Sigmoid colon (tissue), 3 donors: Measurements from ENCODE around the gene PPP4R3B.

Experiments
- POLR2A ChIP-seq, 2 donors: fragments of 450-650 bp; IDR thresholded peaks; one replicate each; pipeline ENCODE4 v1.6.1; 2016; ENCODE audit warnings: antibody characterized with exemption in 2 of 2, mild to moderate bottlenecking in 2 of 2, moderate library complexity in 2 of 2
- TF ChIP-seq, protein P1 (sequence below), 4 experiments: fragments of 450-650 bp in 3 of 4; fragments of 200-600 bp in 1 of 4; IDR thresholded peaks; one replicate each; pipeline ENCODE4 v1.5.1; 2016 to 2019; ENCODE audit warnings: antibody characterized with exemption in 4 of 4, mild to moderate bottlenecking in 3 of 4, moderate library complexity in 2 of 4

DNA sequence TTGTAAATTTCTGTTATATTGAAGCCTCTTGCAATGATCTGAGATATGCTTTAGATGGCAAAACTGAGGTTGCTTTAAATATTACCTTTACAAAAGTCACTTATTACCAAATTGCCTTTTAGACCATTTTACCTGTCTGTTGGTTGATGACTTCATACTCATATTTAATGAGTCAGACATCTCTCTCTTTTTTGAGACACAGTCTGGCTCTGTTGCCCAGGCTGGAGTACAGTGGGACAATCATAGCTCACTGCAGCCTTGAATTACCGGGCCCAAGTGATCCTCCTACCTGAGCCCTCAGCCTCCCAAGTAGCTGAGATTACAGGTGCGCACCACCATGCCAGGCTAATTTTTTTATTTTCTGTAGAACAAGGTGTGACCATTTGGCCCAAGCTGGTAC lies 11.5 kb upstream of the PPP4R3B start:
- TF ChIP-seq, protein P1, sequence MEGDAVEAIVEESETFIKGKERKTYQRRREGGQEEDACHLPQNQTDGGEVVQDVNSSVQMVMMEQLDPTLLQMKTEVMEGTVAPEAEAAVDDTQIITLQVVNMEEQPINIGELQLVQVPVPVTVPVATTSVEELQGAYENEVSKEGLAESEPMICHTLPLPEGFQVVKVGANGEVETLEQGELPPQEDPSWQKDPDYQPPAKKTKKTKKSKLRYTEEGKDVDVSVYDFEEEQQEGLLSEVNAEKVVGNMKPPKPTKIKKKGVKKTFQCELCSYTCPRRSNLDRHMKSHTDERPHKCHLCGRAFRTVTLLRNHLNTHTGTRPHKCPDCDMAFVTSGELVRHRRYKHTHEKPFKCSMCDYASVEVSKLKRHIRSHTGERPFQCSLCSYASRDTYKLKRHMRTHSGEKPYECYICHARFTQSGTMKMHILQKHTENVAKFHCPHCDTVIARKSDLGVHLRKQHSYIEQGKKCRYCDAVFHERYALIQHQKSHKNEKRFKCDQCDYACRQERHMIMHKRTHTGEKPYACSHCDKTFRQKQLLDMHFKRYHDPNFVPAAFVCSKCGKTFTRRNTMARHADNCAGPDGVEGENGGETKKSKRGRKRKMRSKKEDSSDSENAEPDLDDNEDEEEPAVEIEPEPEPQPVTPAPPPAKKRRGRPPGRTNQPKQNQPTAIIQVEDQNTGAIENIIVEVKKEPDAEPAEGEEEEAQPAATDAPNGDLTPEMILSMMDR (IDR thresholded peaks at IDR 0.05), result no peak
- TF ChIP-seq POLR2A (IDR thresholded peaks at IDR 0.05), result no peak
